Measurements from ENCODE around the gene C1QTNF12.

- TF ChIP-seq CTCF (IDR thresholded peaks at IDR 0.05; ENCODE audit: control extremely low read depth in 1 of 3, insufficient read depth in 1 of 3, low read depth in 1 of 3, low read length in 3 of 3), result no peak
- no peak for TF ChIP-seq EP300 (IDR thresholded peaks at IDR 0.05; ENCODE audit: borderline replicate concordance in 1 of 2, low read depth in 2 of 2, low read length in 2 of 2)
- no peak for TF ChIP-seq FOSL1 (IDR thresholded peaks at IDR 0.05; ENCODE audit: insufficient read depth, low read depth, low read length)
- no peak for TF ChIP-seq SAP30 (IDR thresholded peaks at IDR 0.05; ENCODE audit: insufficient read depth, insufficient replicate concordance, low read length)
- no peak for TF ChIP-seq POLR2A (IDR thresholded peaks at IDR 0.05; ENCODE audit: control extremely low read depth in 1 of 2, low read depth in 2 of 2, low read length in 2 of 2)
- TF ChIP-seq ATF3 (IDR thresholded peaks at IDR 0.05; ENCODE audit: insufficient read depth, low read depth, low read length), result no peak
- TF ChIP-seq EZH2 (IDR thresholded peaks at IDR 0.05; ENCODE audit: low read depth, low read length, severe bottlenecking), result no peak
- TF ChIP-seq RNF2 (IDR thresholded peaks at IDR 0.05; ENCODE audit: borderline replicate concordance, low read depth, low read length, missing control alignments, poor library complexity, severe bottlenecking), result no peak
- TF ChIP-seq YY1 (IDR thresholded peaks at IDR 0.05; ENCODE audit: low read depth, low read length), result no peak
Observed at GRCh38 chr1:1220197-1220596, 26.3 kb downstream of the C1QTNF12 start.
